ENCODE results near the gene PCED1B. TPM values are rescaled to one million over a fixed set of nuclear protein-coding genes. Genes with fewer than 3 reads are reported as not detected.

Gene PCED1B
- total RNA-seq, 1 experiment from 2014 or later = 3.3 TPM

- no peaks in the 10 kb centered on the region for H3K27me3 ChIP-seq (ENCODE audit: insufficient read depth, low read length)
- H3K27ac ChIP-seq (ENCODE audit: insufficient read length, low read depth, low read length) = no peak overlapping the region
- no peak overlapping the region for H3K27ac Mint-ChIP-seq
- no peak overlapping the region for H4K5ac ChIP-seq (ENCODE audit: insufficient read length, low read depth, low read length)
- TF ChIP-seq CTCF (conservative IDR thresholded peaks at IDR 0.05) = no peak
- H3K36me3 Mint-ChIP-seq (ENCODE audit: insufficient read depth in 1 of 3, low read depth in 3 of 3) = no peaks in the 10 kb centered on the region
- no peak overlapping the region for H3K56ac ChIP-seq (ENCODE audit: insufficient read length, low read depth, low read length)
- no peak overlapping the region for H4K91ac ChIP-seq (ENCODE audit: insufficient read length, low read depth, low read length)
- no peaks in the 10 kb centered on the region for H3K23me2 ChIP-seq (ENCODE audit: insufficient read length, low read depth, low read length, poor library complexity, severe bottlenecking)
- no peaks in the 10 kb centered on the region for H3K4me1 Mint-ChIP-seq
- H3K79me2 ChIP-seq (ENCODE audit: insufficient read depth, low read length) = no peaks in the 10 kb centered on the region
- H2BK5ac ChIP-seq (ENCODE audit: insufficient read length, low read length) = no peak overlapping the region
- no peak for DNase-seq
- no peak overlapping the region for H2BK12ac ChIP-seq (ENCODE audit: insufficient read length, low read depth, low read length)
- H2BK15ac ChIP-seq (ENCODE audit: low read depth, low read length) = no peak overlapping the region
- H3K14ac ChIP-seq (ENCODE audit: insufficient read depth, low read length) = no peak overlapping the region
- H3K4me3 Mint-ChIP-seq = no peak overlapping the region
- H3K4me1 ChIP-seq (ENCODE audit: insufficient read depth, low read length) = no peaks in the 10 kb centered on the region
- H3K18ac ChIP-seq (ENCODE audit: insufficient read length, low read depth, low read length) = no peak overlapping the region
- no peak overlapping the region for H4K8ac ChIP-seq (replicated peaks; ENCODE audit: insufficient read length, low read depth, low read length)
- no peaks in the 10 kb centered on the region for H3K27me3 Mint-ChIP-seq (ENCODE audit: low read depth)
- no peak overlapping the region for H3T11ph ChIP-seq (ENCODE audit: low read length)
- no peak overlapping the region for H3K4me2 ChIP-seq (ENCODE audit: insufficient read depth, insufficient read length, low read length)
- no peak overlapping the region for H2BK120ac ChIP-seq (ENCODE audit: low read depth, low read length, poor library complexity, severe bottlenecking)
- no peak overlapping the region for H2BK20ac ChIP-seq (ENCODE audit: low read depth, low read length, poor library complexity, severe bottlenecking)
- no peaks in the 10 kb centered on the region for H4K20me1 ChIP-seq (ENCODE audit: control insufficient read depth, insufficient read depth, insufficient read length)
- H2AK5ac ChIP-seq (ENCODE audit: insufficient read length, low read length) = no peak overlapping the region
- H3K9me3 Mint-ChIP-seq = peaks cover 2% of the 10 kb centered on the region in 2 experiments; a peak in 2 of 5 replicates
- no peak overlapping the region for H3K9ac ChIP-seq (ENCODE audit: extremely low read depth, insufficient read length, low read length)
- no peak overlapping the region for H3K23ac ChIP-seq (ENCODE audit: insufficient read length, low read depth, low read length)
- H3K4ac ChIP-seq (ENCODE audit: low read depth, low read length) = no peak overlapping the region
- no peaks in the 10 kb centered on the region for H3K79me1 ChIP-seq (ENCODE audit: insufficient read depth, low read depth, low read length, poor library complexity, severe bottlenecking)
- no CpG with 5 or more reads among the region's 5 CpGs for WGBS (ENCODE audit: extremely low coverage, insufficient read length, low lambda C conversion rate)
- H2AFZ ChIP-seq (ENCODE audit: low read length) = no peak overlapping the region
- no peaks in the 10 kb centered on the region for H3K9me3 ChIP-seq (ENCODE audit: control insufficient read depth, low read depth, low read length)
Observed at GRCh38 chr12:47121146-47121545, 41.7 kb downstream of the PCED1B start.
